Measurements from ENCODE around the gene HES7.

The HES7 gene

GRCh38 chr17:8150194-8151119 is 26.6 kb upstream of the HES7 start:
- TF ChIP-seq CTCF (IDR thresholded peaks at IDR 0.05; ENCODE audit: low read depth, low read length), result no peak
- peak overlapping the region; percentile 77 for H3K4me3 ChIP-seq (ENCODE audit: low read depth, low read length)

- H3K4me3 ChIP-seq (ENCODE audit: low read depth, low read length), result no peak overlapping the region
- TF ChIP-seq CTCF (IDR thresholded peaks at IDR 0.05; ENCODE audit: low read depth, low read length), result no peak
Observed at GRCh38 chr17:8149419-8150193, 25.7 kb upstream of the HES7 start.

- TF ChIP-seq CTCF (IDR thresholded peaks at IDR 0.05; ENCODE audit: low read depth, low read length), result no peak
- H3K4me3 ChIP-seq (ENCODE audit: low read depth, low read length), result no peak overlapping the region
Observed at GRCh38 chr17:8148560-8148959, 24.7 kb upstream of the HES7 start.

GRCh38 chr17:8147805-8148404 is 24.0 kb upstream of the HES7 start:
- H3K4me3 ChIP-seq (ENCODE audit: low read depth, low read length), result no peak overlapping the region
- no peak for TF ChIP-seq CTCF (IDR thresholded peaks at IDR 0.05; ENCODE audit: low read depth, low read length)

GRCh38 chr17:8147141-8147804 is 23.4 kb upstream of the HES7 start:
- TF ChIP-seq CTCF (IDR thresholded peaks at IDR 0.05; ENCODE audit: low read depth, low read length), result no peak

GRCh38 chr17:8146381-8147140 is 22.7 kb upstream of the HES7 start:
- TF ChIP-seq CTCF (IDR thresholded peaks at IDR 0.05; ENCODE audit: low read depth, low read length), result no peak
- no peak overlapping the region for H3K4me3 ChIP-seq (ENCODE audit: low read depth, low read length)

More at GRCh38 chr17:8147141-8147804, 23.4 kb upstream of the HES7 start:
- H3K4me3 ChIP-seq (ENCODE audit: low read depth, low read length), result no peak overlapping the region
